H1 (cell line): Measurements from ENCODE around the gene MICALL2. TPM values are rescaled to one million over a fixed set of nuclear protein-coding genes. Genes with fewer than 3 reads are reported as not detected.

Source experiments
- CTCF ChIA-PET: fragments of 300-600 bp; sonication (Branson Sonifier 250); formaldehyde crosslinking; loops from one replicate; lab custom pipeline; 2021; ENCODE audit not compliant: partially characterized antibody; lab: Charles Lee
- POLR2A ChIA-PET: fragments of 300-600 bp; sonication (Branson Sonifier 250); formaldehyde crosslinking; loops from one replicate; lab custom pipeline; 2021; ENCODE audit warnings: inconsistent platforms; ENCODE audit not compliant: partially characterized antibody; lab: Charles Lee
- DNase-seq, 2 experiments: peaks; one replicate each; pipeline versions ENCODE4 v3.0.0 to v3.0.0-alpha.2; 2010 to 2022; ENCODE audit warnings: low spot score in 2 of 2, low read depth in 1 of 2, mixed read lengths in 1 of 2
- FAIRE-seq: peaks from 2 replicates; lab custom pipeline; 2011; peaks lifted over from hg19 to GRCh38; lab: Jason Lieb, UNC
- H2AFZ ChIP-seq: 2 replicates; pipeline ENCODE4 v1.8.1; 2012; ENCODE audit warnings: low read length, inconsistent platforms
- H2AK5ac ChIP-seq: 2 replicates; pipeline ENCODE4 v1.6.1; 2013; ENCODE audit warnings: low read depth, low read length
- H2BK120ac ChIP-seq: replicated peaks from 2 replicates; pipeline ENCODE3; 2013; ENCODE audit warnings: low read depth, low read length, inconsistent platforms
- H2BK12ac ChIP-seq: 2 replicates; pipeline ENCODE4 v1.6.1; 2013; ENCODE audit warnings: low read depth, low read length
- H2BK15ac ChIP-seq: 2 replicates; pipeline ENCODE4 v1.6.1; 2013; ENCODE audit warnings: low read length
- H2BK20ac ChIP-seq: 2 replicates; pipeline ENCODE4 v1.6.1; 2013; ENCODE audit warnings: low read length
- H2BK5ac ChIP-seq: 2 replicates; pipeline ENCODE4 v1.6.1; 2013; ENCODE audit warnings: low read depth, low read length
- H3K14ac ChIP-seq: 2 replicates; pipeline ENCODE4 v1.6.1; 2013; ENCODE audit warnings: inconsistent platforms; ENCODE audit not compliant: insufficient read length
- H3K18ac ChIP-seq: 2 replicates; pipeline ENCODE4 v1.6.1; 2013; ENCODE audit warnings: low read length; ENCODE audit errors: extremely low read depth
- H3K23ac ChIP-seq: 2 replicates; pipeline ENCODE4 v1.6.1; 2013; ENCODE audit warnings: inconsistent platforms; ENCODE audit not compliant: insufficient read length
- H3K23me2 ChIP-seq: 2 replicates; pipeline ENCODE4 v1.6.1; 2013; ENCODE audit warnings: low read depth, low read length
- H3K27ac ChIP-seq: 2 replicates; pipeline ENCODE4 v1.6.1; 2011; ENCODE audit warnings: low read depth, low read length, inconsistent platforms
- H3K27me3 ChIP-seq, 4 experiments: replicated peaks in 1 of 4; 1 replicate in 1 of 4; 2 replicates in 3 of 4; pipeline versions ENCODE4 v1.6.1 to v1.8.1; 2011 to 2013; ENCODE audit warnings: low read length in 3 of 4, mild to moderate bottlenecking in 3 of 4, inconsistent platforms in 2 of 4, mixed read lengths in 2 of 4, moderate library complexity in 1 of 4; ENCODE audit not compliant: control insufficient read depth in 3 of 4, insufficient read depth in 3 of 4; ENCODE audit errors: extremely low read depth in 1 of 4
- H3K36me3 ChIP-seq, 4 experiments: 2 replicates each; pipeline versions ENCODE4 v1.6.1 to v1.8.1; 2011 to 2013; ENCODE audit warnings: mild to moderate bottlenecking in 4 of 4, low read length in 3 of 4, moderate library complexity in 2 of 4, control low read depth in 1 of 4, inconsistent platforms in 1 of 4; ENCODE audit not compliant: insufficient read depth in 4 of 4, control insufficient read depth in 2 of 4
- H3K4ac ChIP-seq: replicated peaks from 2 replicates; pipeline ENCODE3; 2013; ENCODE audit warnings: low read length, low read depth, mixed read lengths, inconsistent platforms; ENCODE audit not compliant: insufficient read length
- H3K4me1 ChIP-seq, 4 experiments: replicated peaks in 1 of 4; 1 replicate in 1 of 4; 2 replicates in 3 of 4; pipeline versions ENCODE4 v1.6.1 to v1.8.1; 2011 to 2013; ENCODE audit warnings: low read length in 3 of 4, inconsistent platforms in 2 of 4, mixed read lengths in 1 of 4; ENCODE audit not compliant: insufficient read depth in 4 of 4, control insufficient read depth in 3 of 4
- H3K4me2 ChIP-seq, 2 experiments: 2 replicates each; pipeline versions ENCODE4 v1.6.1 to v1.8.1; 2011 to 2013; ENCODE audit warnings: low read depth in 2 of 2, low read length in 2 of 2, control low read depth in 1 of 2, inconsistent platforms in 1 of 2, mild to moderate bottlenecking in 1 of 2; ENCODE audit not compliant: insufficient read depth in 1 of 2
- H3K4me3 ChIP-seq, 4 experiments: fragments of 200-600, 300-600 bp in 1 of 4; sonication (generic), shearing (Covaris generic), sonication (Bioruptor Twin) in 1 of 4; 2 replicates each; pipeline versions ENCODE4 v1.5.1 to v1.8.1; 2011 to 2016; ENCODE audit warnings: low read length in 4 of 4, low read depth in 3 of 4, control low read depth in 2 of 4, inconsistent platforms in 2 of 4, mild to moderate bottlenecking in 2 of 4, mixed read lengths in 1 of 4, moderate library complexity in 1 of 4; ENCODE audit not compliant: insufficient read depth in 2 of 4; ENCODE audit errors: extremely low read depth in 1 of 4
- H3K56ac ChIP-seq: replicated peaks from 2 replicates; pipeline ENCODE3; 2013; ENCODE audit warnings: low read depth, mild to moderate bottlenecking, mixed read lengths, low read length, inconsistent platforms; ENCODE audit not compliant: insufficient read length
- H3K79me1 ChIP-seq: 2 replicates; pipeline ENCODE4 v1.6.1; 2013; ENCODE audit warnings: low read depth, low read length, control low read depth
- H3K79me2 ChIP-seq, 2 experiments: 2 replicates each; pipeline versions ENCODE4 v1.6.1 to v1.8.1; 2012 to 2013; ENCODE audit warnings: low read length in 2 of 2, mild to moderate bottlenecking in 2 of 2, inconsistent platforms in 1 of 2; ENCODE audit not compliant: insufficient read depth in 2 of 2, control insufficient read depth in 1 of 2
- H3K9ac ChIP-seq, 4 experiments: replicated peaks in 1 of 4; 1 replicate in 1 of 4; 2 replicates in 3 of 4; pipeline versions ENCODE4 v1.6.1 to v1.8.1; 2011 to 2013; ENCODE audit warnings: low read depth in 3 of 4, low read length in 3 of 4, control low read depth in 2 of 4, mild to moderate bottlenecking in 2 of 4, moderate library complexity in 2 of 4, inconsistent platforms in 1 of 4; ENCODE audit errors: extremely low read depth in 1 of 4
- H3K9me3 ChIP-seq, 2 experiments: 2 replicates each; pipeline versions ENCODE4 v1.6.1 to v1.8.1; 2012 to 2013; ENCODE audit warnings: mild to moderate bottlenecking in 2 of 2, moderate library complexity in 2 of 2, control low read depth in 1 of 2, inconsistent platforms in 1 of 2, low read depth in 1 of 2, low read length in 1 of 2, mixed read lengths in 1 of 2; ENCODE audit not compliant: insufficient read depth in 2 of 2
- H4K20me1 ChIP-seq, 2 experiments: replicated peaks in 1 of 2; 2 replicates each; pipeline versions ENCODE3 to v1.8.1; 2011 to 2013; ENCODE audit warnings: inconsistent platforms in 2 of 2, low read length in 2 of 2, mild to moderate bottlenecking in 1 of 2; ENCODE audit not compliant: insufficient read depth in 2 of 2, control insufficient read depth in 1 of 2
- H4K5ac ChIP-seq: 2 replicates; pipeline ENCODE4 v1.6.1; 2013; ENCODE audit warnings: low read length, low read depth, mixed read lengths, inconsistent platforms; ENCODE audit not compliant: insufficient read length
- H4K8ac ChIP-seq: 2 replicates; pipeline ENCODE4 v1.8.0; 2013; ENCODE audit warnings: mild to moderate bottlenecking, moderate library complexity, low read length, inconsistent platforms; ENCODE audit not compliant: insufficient read depth; ENCODE audit errors: extremely low read depth
- H4K91ac ChIP-seq: replicated peaks from 2 replicates; pipeline ENCODE3; 2013; ENCODE audit warnings: low read length, mixed read lengths, inconsistent platforms; ENCODE audit not compliant: insufficient read length
- NANOG ChIP-seq: IDR thresholded peaks from 2 replicates; pipeline ENCODE4 v1.6.1; 2011; ENCODE audit warnings: low read length, low read depth, mild to moderate bottlenecking, inconsistent platforms; ENCODE audit not compliant: insufficient read depth, poor library complexity, severe bottlenecking
- POLR2A ChIP-seq, 2 experiments: IDR thresholded peaks; 1 replicate in 1 of 2; 2 replicates in 1 of 2; pipeline ENCODE4 v1.6.1; 2011; ENCODE audit warnings: low read depth in 2 of 2, low read length in 2 of 2, mild to moderate bottlenecking in 2 of 2; ENCODE audit errors: control extremely low read depth in 1 of 2
- RBBP5 ChIP-seq: IDR thresholded peaks from 2 replicates; pipeline ENCODE4 v1.7.1; 2012; ENCODE audit warnings: low read depth, mild to moderate bottlenecking, inconsistent platforms, low read length, moderate library complexity, borderline replicate concordance
- WGBS, 2 experiments: shearing (Covaris generic) in 1 of 2; methylation state at CpG; one replicate each; pipeline versions ENCODE4 v1.1.6 to v1.1.7; 2013 to 2015; ENCODE audit warnings: low lambda C conversion rate in 2 of 2, mixed read lengths in 2 of 2, inconsistent platforms in 1 of 2, low coverage in 1 of 2, missing lambda C conversion rate in 1 of 2; ENCODE audit not compliant: insufficient replicate concordance in 2 of 2, insufficient coverage in 1 of 2, insufficient read length in 1 of 2; ENCODE audit errors: extremely low coverage in 1 of 2, missing lambda C conversion rate in 1 of 2; 5-methylcytosine and 5-hydroxymethylcytosine counted together
- polyA plus RNA-seq, 7 experiments: library from polyadenylated mRNA; depleted of rRNA in 3 of 7; stranded (reverse) in 5 of 7; unstranded in 2 of 7; fragments of >200 nt in 5 of 7; fragments of 200-250 nt in 2 of 7; gene quantifications; 1 replicate in 5 of 7; 2 replicates in 1 of 7; 4 replicates in 1 of 7; pipeline versions ENCODE4 v1.2.1 to v1.2.3, GENCODE V29; 2011 to 2013; ENCODE audit warnings: missing spikeins in 2 of 7, mixed read lengths in 2 of 7
- total RNA-seq: library from RNA; stranded (reverse); fragmentation: NEBNext Ultra II Directional; extraction: Animal tissue kit (Norgen Biotek cat#: 25700); gene quantifications from 2 replicates; pipeline ENCODE4 v1.2.1, GENCODE V29; 2021
- TF ChIP-seq, protein P1 (sequence below), 3 experiments: IDR thresholded peaks; 1 replicate in 2 of 3; 2 replicates in 1 of 3; pipeline versions ENCODE4 v1.5.1 to v1.6.1; 2011; ENCODE audit warnings: low read length in 3 of 3, mild to moderate bottlenecking in 3 of 3, inconsistent platforms in 2 of 3, low read depth in 1 of 3, moderate library complexity in 1 of 3; ENCODE audit not compliant: insufficient read depth in 1 of 3; ENCODE audit errors: control extremely low read depth in 1 of 3
- TF ChIP-seq, protein P2 (sequence below): IDR thresholded peaks from 2 replicates; pipeline ENCODE4 v1.6.1; 2011; ENCODE audit warnings: low read depth, mild to moderate bottlenecking, low read length; ENCODE audit not compliant: insufficient read depth

MICALL2 gene
- total and polyA plus RNA-seq, 2 of the 8 experiments (the other 6 are each of a cell fraction or from before 2014, with no cell fraction given): 5.3 to 8.5 TPM

DNA sequence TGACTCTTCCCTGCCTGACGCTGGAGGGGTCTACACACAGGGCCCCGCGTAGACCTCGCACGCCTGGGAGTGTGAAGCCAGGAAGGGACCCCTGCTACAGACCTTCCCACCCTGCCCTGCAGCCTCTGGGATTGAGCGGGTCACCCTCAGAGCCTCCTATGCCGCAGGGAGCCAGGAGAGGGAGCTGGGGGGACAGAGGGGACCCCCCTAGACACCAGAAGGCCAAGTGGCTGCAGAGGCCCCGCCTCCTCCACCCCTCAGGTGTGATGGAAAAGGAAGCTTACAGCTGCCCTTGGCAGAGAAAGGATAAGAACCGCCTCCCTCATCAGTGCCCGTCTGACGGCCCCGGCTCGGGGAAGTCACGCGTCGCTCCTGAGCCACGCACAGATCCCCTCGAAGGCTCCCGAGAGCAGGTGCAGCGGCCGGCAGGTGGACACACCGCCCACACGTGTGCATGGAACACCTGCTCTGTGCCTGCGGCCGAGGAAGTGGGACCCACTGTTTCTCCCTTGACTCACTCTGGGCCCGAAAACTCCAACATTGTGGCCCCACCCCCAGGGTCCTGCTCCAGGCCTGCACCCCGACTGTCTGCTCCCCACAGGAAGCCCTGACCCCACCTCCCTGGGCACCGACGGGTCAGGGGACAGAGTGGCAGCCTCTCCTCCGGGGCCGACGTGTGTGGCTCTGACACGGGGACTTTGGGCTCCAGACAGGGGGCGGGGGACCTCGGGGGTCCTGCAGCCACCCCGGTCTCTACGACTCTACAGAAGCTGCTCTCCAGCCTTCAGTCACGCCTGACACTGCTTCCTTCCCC is 73.3 kb downstream of the MICALL2 start:
- Histone ChIP-seq H2BK15ac (no peak overlapping the region), H4K20me1 (no peaks in the 10 kb centered on the region), H3K4ac (no peak overlapping the region), H4K91ac (no peak overlapping the region), H4K8ac (peak overlapping the region; percentile 68; the same call in 1 of the 2 replicates), H3K23me2 (no peaks in the 10 kb centered on the region), H3K56ac (no peak overlapping the region), H3K23ac (no peak overlapping the region), H3K36me3 (no peaks in the 10 kb centered on the region), H3K79me2 (no peaks in the 10 kb centered on the region), H3K9ac (no peak overlapping the region), H3K14ac (no peak overlapping the region), H3K4me2 (no peak overlapping the region), H2AFZ (no peak overlapping the region), H3K9me3 (no peaks in the 10 kb centered on the region), H3K27me3 (no peaks in the 10 kb centered on the region), H2BK120ac (no peak overlapping the region), H3K4me1 (no peaks in the 10 kb centered on the region), H3K4me3 (no peak overlapping the region), H2BK20ac (no peak overlapping the region), H2AK5ac (no peak overlapping the region), H2BK5ac (no peak overlapping the region), H4K5ac (no peak overlapping the region), H3K79me1 (no peaks in the 10 kb centered on the region), H3K18ac (no peak overlapping the region), H3K27ac (no peak overlapping the region), H2BK12ac (no peak overlapping the region)
- DNase-seq (no peak), FAIRE-seq (no peak)
- 83% methylated on average over 36 of the region's 38 CpGs; no CpG with 5 or more reads in 1 of the 2 experiments for WGBS, 2 experiments
- ChIA-PET POLR2A (no interaction called here), CTCF (interaction anchor here (0.6 to 2.0 kb wide), 4 partner anchors 16 to 267 kb away, joined by 3 to 6 read pairs (median 4); no protein-coding TSS in a partner anchor)
- TF ChIP-seq POLR2A (IDR thresholded peaks at IDR 0.05; ENCODE audit: control extremely low read depth in 1 of 2, low read depth in 2 of 2, low read length in 2 of 2) (no peak), RBBP5 (no peak), NANOG (no peak)
- TF ChIP-seq, protein P1, sequence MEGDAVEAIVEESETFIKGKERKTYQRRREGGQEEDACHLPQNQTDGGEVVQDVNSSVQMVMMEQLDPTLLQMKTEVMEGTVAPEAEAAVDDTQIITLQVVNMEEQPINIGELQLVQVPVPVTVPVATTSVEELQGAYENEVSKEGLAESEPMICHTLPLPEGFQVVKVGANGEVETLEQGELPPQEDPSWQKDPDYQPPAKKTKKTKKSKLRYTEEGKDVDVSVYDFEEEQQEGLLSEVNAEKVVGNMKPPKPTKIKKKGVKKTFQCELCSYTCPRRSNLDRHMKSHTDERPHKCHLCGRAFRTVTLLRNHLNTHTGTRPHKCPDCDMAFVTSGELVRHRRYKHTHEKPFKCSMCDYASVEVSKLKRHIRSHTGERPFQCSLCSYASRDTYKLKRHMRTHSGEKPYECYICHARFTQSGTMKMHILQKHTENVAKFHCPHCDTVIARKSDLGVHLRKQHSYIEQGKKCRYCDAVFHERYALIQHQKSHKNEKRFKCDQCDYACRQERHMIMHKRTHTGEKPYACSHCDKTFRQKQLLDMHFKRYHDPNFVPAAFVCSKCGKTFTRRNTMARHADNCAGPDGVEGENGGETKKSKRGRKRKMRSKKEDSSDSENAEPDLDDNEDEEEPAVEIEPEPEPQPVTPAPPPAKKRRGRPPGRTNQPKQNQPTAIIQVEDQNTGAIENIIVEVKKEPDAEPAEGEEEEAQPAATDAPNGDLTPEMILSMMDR (IDR thresholded peaks at IDR 0.05; ENCODE audit: control extremely low read depth in 1 of 3, insufficient read depth in 1 of 3, low read depth in 1 of 3, low read length in 3 of 3): peak; percentile 13 to 45 (median 25)
- TF ChIP-seq, protein P2, sequence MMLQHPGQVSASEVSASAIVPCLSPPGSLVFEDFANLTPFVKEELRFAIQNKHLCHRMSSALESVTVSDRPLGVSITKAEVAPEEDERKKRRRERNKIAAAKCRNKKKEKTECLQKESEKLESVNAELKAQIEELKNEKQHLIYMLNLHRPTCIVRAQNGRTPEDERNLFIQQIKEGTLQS: no peak
